Measurements from ENCODE around the gene ANAPC16.
"Not testable (repeated sequence)": the region's sequence is repeated elsewhere in the genome, so short reads cannot be mapped to it uniquely, and the experiment has no call there.

ANAPC16 gene

DNA sequence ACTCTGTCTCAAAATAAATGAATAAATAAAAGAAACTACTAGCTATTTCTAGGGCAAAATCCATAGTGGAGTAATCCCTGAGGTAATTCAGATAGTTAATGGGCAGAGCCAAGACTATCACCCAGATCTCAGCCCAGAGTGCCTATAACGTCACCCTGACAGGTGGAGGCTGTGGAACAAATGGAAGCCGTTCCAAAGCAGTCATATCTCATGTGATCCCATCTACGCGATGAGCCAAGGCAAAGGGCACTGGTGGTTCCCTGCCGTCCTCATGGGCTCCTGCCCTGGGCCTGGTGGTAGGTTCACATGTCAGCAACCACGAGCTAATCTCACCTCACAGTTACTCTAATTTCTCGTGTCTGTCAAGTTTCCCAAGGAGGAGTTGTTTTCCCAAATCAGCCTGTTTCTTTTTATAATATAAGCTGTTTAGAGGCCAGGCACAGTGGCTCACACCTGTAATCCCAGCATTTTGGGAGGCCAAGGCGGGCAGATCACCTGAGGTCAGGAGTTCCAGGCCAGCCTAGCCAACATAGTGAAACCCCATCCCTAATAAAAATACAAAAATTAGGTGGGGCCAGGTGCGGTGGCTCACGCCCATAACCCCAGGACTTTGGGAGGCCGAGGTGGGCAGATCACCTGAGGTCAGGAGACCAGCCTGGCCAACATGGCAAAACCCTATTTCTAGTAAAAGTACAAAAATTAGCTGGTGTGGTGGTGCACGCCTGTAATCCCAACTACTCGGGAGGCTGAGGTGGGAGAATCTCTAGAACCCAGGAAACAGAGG, 22.8 kb downstream of the ANAPC16 start:
- DNase-seq = no peak
- in situ Hi-C loops (cut with MboI; ENCODE audit: low pct_unique_long_range_greater_than_20kb, low sequenced_read_pairs) = no loop called here

DNA sequence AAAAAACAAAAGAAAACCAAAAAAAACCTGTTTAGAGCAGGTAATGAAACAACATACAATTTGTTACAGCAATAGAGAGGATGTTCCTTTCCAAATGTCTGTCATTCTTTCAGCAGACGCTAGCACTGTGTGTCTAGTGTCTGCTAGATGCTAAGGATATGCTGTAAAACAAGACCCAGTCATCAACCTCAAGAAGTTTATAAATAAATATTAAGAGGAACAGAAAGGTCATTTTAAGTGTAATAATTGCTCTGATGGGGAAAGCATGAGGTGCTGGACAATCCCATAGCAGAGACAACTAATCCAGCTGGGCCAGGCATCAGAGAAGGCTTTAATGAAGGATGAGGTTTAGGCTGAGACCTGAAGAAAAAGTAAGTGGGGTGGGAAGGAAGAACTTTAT, 23.6 kb downstream of the ANAPC16 start:
- in situ Hi-C loops (cut with MboI; ENCODE audit: low pct_unique_long_range_greater_than_20kb, low sequenced_read_pairs) = no loop called here
- no peak for DNase-seq

DNA sequence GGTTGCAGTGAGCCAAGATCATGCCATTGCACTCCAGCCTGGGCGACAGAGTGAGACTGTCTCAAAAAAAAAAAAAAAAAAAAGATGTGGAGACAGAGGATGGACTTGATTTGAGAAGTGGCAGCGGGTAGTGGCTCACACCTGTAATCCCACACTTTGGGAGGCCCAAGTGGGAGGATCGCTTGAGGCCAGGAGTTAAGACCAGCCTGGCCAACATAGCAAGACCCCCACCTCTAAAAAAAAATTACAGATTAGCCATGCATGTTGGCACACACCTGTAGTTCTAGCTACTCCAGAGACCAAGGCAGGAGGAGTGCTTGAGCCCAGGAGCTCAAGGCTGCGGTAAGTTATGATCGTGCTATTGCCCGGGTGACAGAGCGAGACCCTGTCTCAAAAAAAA, 24.6 kb downstream of the ANAPC16 start:
- DNase-seq = no peak
- in situ Hi-C loops (cut with MboI; ENCODE audit: low pct_unique_long_range_greater_than_20kb, low sequenced_read_pairs) = no loop called here

- in situ Hi-C loops (cut with MboI; ENCODE audit: low pct_unique_long_range_greater_than_20kb, low sequenced_read_pairs) = no loop called here
- DNase-seq = no peak
Measured at GRCh38 chr10:72241691-72242252, 26.0 kb downstream of the ANAPC16 start.

- peak; percentile 69 for DNase-seq
- in situ Hi-C loops (cut with MboI; ENCODE audit: low pct_unique_long_range_greater_than_20kb, low sequenced_read_pairs) = no loop called here
Measured at GRCh38 chr10:72242675-72243074, 26.9 kb downstream of the ANAPC16 start.

GRCh38 chr10:72243822-72244437, 28.1 kb downstream of the ANAPC16 start:
- no peak for DNase-seq
- in situ Hi-C loops (cut with MboI; ENCODE audit: low pct_unique_long_range_greater_than_20kb, low sequenced_read_pairs) = no loop called here

DNA sequence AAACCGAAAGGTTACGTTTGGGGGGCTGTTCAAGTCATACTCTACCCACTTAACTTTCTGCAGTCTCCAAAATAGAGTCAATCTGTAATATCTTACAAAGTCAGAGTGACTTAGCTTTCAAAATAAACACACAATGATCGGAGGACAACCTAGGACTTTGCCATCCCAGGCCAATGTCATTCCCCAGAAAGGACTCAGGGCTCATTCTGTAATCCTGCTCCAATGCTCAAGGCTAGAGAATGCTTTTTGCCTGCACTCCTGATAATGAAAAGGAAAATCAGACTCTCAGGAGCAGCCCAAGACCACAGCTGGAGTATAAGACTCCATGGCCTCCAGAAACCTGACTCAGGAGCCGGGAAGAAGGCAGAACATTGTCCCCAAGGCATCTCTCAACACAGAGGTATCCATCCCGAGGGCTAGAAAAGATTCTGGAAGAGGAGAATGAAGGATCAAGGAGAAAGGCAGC, 28.8 kb downstream of the ANAPC16 start:
- in situ Hi-C loops (cut with MboI; ENCODE audit: low pct_unique_long_range_greater_than_20kb, low sequenced_read_pairs) = no loop called here
- no peak for DNase-seq

DNA sequence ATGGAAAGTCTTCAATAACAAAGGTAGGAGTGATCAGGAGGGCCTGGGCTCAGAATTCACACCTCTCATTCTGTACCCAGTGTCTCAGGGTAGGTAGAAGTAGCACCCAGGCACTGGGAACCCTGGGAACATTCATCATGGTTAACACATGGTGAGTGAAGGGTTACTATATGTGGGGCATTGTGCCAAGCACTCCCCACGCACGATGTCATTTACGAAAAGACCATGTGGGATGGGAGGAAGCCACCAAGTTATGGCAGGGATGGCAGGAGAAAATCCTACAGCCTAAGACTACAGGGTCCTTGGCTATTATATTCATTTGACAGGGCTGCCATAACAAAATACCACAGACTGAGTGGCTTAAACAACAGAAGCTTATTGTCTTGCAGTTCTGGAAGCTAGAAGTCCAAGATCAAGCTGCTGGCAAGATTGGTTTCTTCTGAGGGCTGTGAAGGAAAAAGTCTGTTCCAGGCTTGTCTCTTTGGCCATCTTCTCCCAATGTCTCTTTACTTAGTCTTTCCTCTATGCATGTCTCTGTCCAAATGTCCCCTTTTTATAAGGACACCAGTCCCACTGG, 30.2 kb downstream of the ANAPC16 start:
- DNase-seq = no peak
- in situ Hi-C loops (cut with MboI; ENCODE audit: low pct_unique_long_range_greater_than_20kb, low sequenced_read_pairs) = no loop called here

GRCh38 chr10:72248468-72249151, 32.8 kb downstream of the ANAPC16 start:
- peak; percentile 83 for DNase-seq
- in situ Hi-C loops (cut with MboI; ENCODE audit: low pct_unique_long_range_greater_than_20kb, low sequenced_read_pairs) = no loop called here

DNA sequence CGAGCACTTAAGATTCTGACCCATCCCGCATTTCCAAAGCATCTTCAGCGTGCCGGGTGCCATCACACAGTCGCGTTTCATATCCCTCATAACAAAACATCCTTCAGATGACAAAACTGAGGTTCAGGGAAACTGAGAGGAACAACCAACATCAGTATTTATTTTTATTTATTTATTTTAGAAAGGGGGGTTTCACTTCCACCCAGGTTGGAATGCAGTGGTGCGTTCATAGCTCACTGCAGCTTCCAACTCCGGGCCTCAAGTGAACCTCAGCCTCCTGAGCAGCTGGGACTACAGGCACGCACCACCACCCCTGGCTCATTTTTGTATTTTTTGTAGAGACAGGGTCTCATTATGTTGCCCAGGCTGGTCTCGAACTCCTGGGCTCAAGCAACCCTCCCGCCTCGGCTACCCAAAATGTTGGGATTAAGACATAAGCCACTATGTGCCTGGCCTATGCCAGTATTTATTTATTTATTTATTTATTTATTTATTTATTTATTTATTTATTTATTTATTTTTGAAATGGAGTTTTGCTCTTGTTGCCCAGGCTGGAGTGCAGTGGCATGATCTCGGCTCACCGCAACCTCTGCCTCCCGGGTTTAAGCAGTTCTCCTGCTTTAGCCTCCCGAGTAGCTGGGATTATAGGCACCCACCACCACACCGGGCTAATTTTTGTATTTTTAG, 33.5 kb downstream of the ANAPC16 start:
- in situ Hi-C loops (cut with MboI; ENCODE audit: low pct_unique_long_range_greater_than_20kb, low sequenced_read_pairs); DNase-seq: not testable (repeated sequence)

DNA sequence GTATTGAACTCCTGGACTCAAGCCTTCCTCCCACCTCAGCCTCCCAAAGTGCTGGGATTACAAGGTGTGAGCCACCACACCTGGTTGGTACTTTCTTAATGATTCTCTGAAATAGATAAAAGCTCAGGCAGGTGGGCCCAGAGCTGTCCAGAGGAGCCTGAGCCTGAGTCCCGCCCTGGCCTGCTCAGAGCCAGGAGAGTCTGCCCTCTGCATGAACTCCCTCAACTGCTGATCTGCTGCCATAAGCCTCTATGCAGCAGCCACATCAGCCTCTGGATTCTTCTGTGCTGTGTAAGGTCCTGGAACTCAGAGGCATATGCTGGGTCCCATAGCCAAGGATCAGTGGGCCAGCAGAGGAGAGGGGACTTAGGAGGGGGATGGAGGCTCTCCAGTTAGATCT, 34.9 kb downstream of the ANAPC16 start:
- in situ Hi-C loops (cut with MboI; ENCODE audit: low pct_unique_long_range_greater_than_20kb, low sequenced_read_pairs) = no loop called here
- no peak for DNase-seq

DNA sequence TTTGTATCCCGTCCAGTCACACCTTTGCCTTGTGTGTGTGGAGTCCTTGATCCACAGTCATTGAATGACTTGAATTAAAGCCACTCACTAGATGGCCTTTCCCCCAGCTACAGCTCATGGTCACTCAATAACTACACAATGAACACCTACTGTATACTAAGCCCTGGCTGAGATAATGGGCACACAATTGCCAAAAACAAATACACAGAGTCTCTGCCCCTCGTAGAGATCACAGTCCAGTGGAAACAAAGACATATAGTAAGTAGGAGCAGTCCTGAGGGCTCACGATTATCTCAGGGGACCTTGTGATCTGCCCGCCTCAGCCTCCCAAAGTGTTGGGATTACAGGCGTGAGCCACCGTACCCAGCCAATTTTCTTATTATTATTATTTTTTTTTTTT, 35.8 kb downstream of the ANAPC16 start:
- in situ Hi-C loops (cut with MboI; ENCODE audit: low pct_unique_long_range_greater_than_20kb, low sequenced_read_pairs) = no loop called here

DNA sequence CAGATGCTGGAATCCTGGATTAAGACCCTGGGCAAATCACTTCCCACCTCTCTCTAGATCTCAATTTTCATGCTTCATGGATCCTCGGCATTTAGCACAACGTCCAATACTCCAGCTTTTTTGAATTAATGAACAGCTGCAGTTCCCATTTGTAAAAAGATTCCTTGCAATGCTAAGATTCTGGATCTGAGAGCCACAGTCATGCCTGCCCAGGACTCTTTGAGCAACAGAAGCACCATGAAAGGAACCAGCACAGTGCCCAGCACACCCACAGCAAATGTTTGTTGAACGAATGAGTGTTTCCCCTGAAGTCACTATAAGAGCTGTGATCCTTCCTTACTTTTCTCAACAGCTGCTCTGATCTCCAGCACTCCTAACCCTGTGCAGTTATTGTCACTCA, 37.2 kb downstream of the ANAPC16 start:
- in situ Hi-C loops (cut with MboI; ENCODE audit: low pct_unique_long_range_greater_than_20kb, low sequenced_read_pairs) = no loop called here
- no peak for DNase-seq

More for the DNA sequence above, 35.8 kb downstream of the ANAPC16 start:
- no peak for DNase-seq

- no peak for DNase-seq
- in situ Hi-C loops (cut with MboI; ENCODE audit: low pct_unique_long_range_greater_than_20kb, low sequenced_read_pairs) = no loop called here
Measured at GRCh38 chr10:72253578-72253977, 37.8 kb downstream of the ANAPC16 start.

DNA sequence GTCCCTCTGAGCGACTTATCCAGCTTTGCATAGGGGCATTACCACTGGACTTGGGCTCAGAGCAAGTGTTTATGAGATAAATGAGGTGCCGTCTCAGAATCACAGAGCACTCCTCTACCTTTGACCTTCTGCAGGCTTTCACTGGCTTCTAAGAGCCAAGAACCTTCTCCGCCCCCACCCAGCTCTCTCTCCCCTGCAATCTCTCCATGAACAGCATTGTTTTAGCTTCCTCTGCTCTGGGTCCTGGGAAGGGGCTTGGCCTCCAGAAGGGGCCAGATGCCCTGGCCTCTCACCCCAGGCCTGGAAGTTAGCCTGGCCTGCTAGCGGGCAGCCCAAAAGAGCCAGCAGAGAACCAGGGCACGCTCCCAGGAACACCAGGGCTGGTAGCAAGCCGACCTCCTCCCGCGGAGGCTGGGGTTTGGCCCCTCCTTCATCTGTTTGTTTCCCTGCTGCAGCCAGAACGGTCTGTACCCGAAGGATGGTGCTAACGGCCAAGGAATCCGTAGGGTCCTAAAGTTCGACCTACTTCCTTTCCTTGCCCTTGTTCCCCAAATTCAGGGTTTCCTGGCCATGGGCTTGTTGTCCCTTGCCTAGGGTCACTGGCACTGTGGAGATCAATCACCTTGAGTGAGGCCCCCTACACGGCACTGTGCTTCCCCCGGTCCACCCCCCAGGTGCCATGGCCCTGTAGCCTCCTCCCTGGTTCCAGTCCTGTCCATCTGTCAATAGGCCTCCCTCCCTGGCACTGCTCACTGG, 39.2 kb downstream of the ANAPC16 start:
- peak; percentile 86 for DNase-seq
- in situ Hi-C loops (cut with MboI; ENCODE audit: low pct_unique_long_range_greater_than_20kb, low sequenced_read_pairs) = no loop called here

DNA sequence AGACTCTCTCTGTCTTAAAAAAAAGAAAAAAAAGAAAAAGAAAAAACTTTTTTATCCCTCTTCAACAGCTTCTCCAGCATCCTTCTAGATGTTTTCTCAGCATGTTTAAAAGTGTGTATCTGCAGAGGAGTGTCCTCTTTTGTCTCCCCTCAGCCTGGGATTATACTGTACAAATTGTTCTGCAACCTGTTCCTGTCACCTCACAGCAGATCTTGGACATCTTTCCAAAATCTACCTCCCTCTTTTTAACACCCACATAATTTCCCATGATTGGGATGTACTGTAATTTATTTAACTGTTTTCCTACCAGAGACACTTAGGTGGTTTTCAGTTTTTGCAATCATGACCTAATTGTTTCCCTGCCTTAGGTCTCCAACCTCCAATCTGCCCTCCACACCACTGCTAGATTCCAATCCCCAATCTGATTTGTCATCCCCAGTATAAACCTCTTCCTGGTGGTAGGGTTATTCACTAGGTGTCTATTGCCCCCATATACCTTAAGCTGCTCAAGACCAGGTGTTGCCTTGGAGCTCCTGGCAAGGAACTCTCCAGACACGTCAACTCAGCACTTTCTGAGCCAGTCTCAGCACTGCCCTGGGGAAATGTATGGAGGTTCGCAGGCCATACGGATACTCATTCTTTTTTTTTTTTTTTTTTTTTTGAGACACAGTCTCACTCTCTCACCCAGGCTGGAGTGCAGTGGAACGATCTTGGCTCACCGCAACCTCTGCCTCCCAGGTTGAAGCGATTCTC, 40.3 kb downstream of the ANAPC16 start:
- no peak for DNase-seq
- in situ Hi-C loops (cut with MboI; ENCODE audit: low pct_unique_long_range_greater_than_20kb, low sequenced_read_pairs) = no loop called here

DNA sequence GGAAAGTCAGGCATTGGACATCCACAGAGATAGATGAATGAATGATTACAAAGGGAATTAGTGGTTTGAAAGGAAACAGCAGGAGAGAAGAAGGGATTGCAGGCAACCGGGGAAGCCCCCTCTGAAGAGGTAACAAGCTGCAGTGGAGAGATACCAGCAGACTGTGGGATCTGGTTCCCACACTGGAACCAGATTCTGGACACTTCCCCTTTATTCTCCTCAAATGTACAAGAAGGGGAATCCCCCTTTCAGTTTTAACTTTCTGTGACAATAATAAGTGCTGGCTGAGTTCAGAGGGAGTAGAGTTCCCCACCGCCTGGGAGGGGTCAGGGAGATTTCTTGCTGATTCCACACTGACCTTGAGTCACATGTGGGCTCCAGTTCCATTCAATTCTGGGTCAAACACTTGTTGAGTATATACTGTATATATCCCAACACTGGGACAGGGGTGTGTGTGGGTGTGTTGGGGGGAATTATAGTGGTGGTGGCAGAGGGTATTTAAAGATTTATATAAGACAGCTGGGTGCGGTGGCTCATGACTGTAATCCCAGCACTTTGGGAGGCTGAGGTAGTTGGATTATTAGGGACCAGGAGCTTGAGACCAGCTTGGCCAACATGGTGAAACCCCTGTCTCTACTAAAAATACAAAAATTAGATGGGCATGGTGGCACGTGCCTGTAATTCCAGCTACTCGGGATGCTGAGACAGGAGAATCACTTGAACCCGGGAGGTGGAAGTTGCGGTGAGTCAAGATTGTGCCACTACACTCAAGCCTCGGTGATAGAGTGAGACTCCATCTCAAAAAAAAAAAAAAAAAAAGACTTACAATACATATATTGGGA, 41.5 kb downstream of the ANAPC16 start:
- in situ Hi-C loops (cut with MboI; ENCODE audit: low pct_unique_long_range_greater_than_20kb, low sequenced_read_pairs) = no loop called here
- DNase-seq = peak; percentile 92
